Renal pelvis (tissue), 4 donors: Measurements from ENCODE around the gene INPP4A. TPM values are rescaled to one million over a fixed set of nuclear protein-coding genes. Genes with fewer than 3 reads are reported as not detected.
"Not testable (repeated sequence)": the region's sequence is repeated elsewhere in the genome, so short reads cannot be mapped to it uniquely, and the experiment has no call there.

Experiments used
- DNase-seq: peaks from one replicate; pipeline ENCODE4 v3.0.0-alpha.2; 2013
- polyA plus RNA-seq, 3 donors: library from polyadenylated mRNA; unstranded; fragments of 120-200 nt; gene quantifications; one replicate each; pipeline ENCODE4 v1.2.1, GENCODE V29; 2013; ENCODE audit not compliant: insufficient read length in 3 of 3

The INPP4A gene
- polyA plus RNA-seq, 3 donors: 21.1 to 24.5 (median 22.9) TPM

GRCh38 chr2:98434492-98434891 is 10.2 kb upstream of the INPP4A start:
- DNase-seq: no peak

GRCh38 chr2:98435670-98436069 is 9.0 kb upstream of the INPP4A start:
- DNase-seq: not testable (repeated sequence)

- DNase-seq: no peak
Measured at GRCh38 chr2:98436734-98437133, 7.9 kb upstream of the INPP4A start.

- no peak for DNase-seq
Measured at GRCh38 chr2:98438190-98439133, 6.2 kb upstream of the INPP4A start.

GRCh38 chr2:98441706-98442450 is 2.8 kb upstream of the INPP4A start:
- no peak for DNase-seq

- DNase-seq: no peak
Measured at GRCh38 chr2:98442488-98442887, 2.2 kb upstream of the INPP4A start.

- DNase-seq: no peak
Measured at GRCh38 chr2:98445177-98445682, 572 bp downstream of the INPP4A start.

GRCh38 chr2:98445683-98446581 is 1.3 kb downstream of the INPP4A start:
- no peak for DNase-seq

- DNase-seq: no peak
Measured at GRCh38 chr2:98446850-98447249, 2.2 kb downstream of the INPP4A start.

GRCh38 chr2:98448441-98449145 is 3.9 kb downstream of the INPP4A start:
- no peak for DNase-seq

- no peak for DNase-seq
Measured at GRCh38 chr2:98452396-98453027, 7.9 kb downstream of the INPP4A start.

GRCh38 chr2:98453083-98453482 is 8.4 kb downstream of the INPP4A start:
- DNase-seq: no peak

- no peak for DNase-seq
Measured at GRCh38 chr2:98453531-98453930, 8.9 kb downstream of the INPP4A start.

GRCh38 chr2:98454073-98454472 is 9.4 kb downstream of the INPP4A start:
- no peak for DNase-seq

GRCh38 chr2:98454500-98455235 is 10.0 kb downstream of the INPP4A start:
- DNase-seq: no peak

- no peak for DNase-seq
Measured at GRCh38 chr2:98455494-98455976, 10.9 kb downstream of the INPP4A start.

GRCh38 chr2:98457045-98457696 is 12.5 kb downstream of the INPP4A start:
- no peak for DNase-seq

GRCh38 chr2:98458207-98458606 is 13.5 kb downstream of the INPP4A start:
- DNase-seq: no peak
